Neural cell (in vitro differentiated cells): Measurements from ENCODE around the gene STX16. TPM values are rescaled to one million over a fixed set of nuclear protein-coding genes. Genes with fewer than 3 reads are reported as not detected.

ENCODE experiments used
- H2AFZ ChIP-seq: fragments of 200-600, 300-800 bp; sonication (generic), shearing (Covaris generic); 2 replicates; pipeline ENCODE4 v1.6.0; 2014; ENCODE audit warnings: low read depth, mild to moderate bottlenecking, antibody characterized with exemption, low read length, moderate library complexity
- H3F3A ChIP-seq: fragments of 200-600 bp; shearing (Covaris generic); 2 replicates; pipeline ENCODE4 v1.6.1; 2016; ENCODE audit warnings: mild to moderate bottlenecking, moderate library complexity, mixed read lengths, antibody characterized with exemption, low read length; ENCODE audit not compliant: insufficient read depth, poor library complexity, severe bottlenecking
- H3K27ac ChIP-seq: fragments of 200-600, 300-800 bp; sonication (generic), shearing (Covaris generic); 2 replicates; pipeline ENCODE4 v1.5.1; 2014; ENCODE audit warnings: mild to moderate bottlenecking, low read length, moderate library complexity
- H3K27me3 ChIP-seq: fragments of 300-800, 200-600 bp; sonication (generic), shearing (Covaris generic); 2 replicates; pipeline ENCODE4 v1.6.0; 2014; ENCODE audit warnings: mild to moderate bottlenecking, low read depth, low read length, moderate library complexity; ENCODE audit not compliant: insufficient read depth
- H3K36me3 ChIP-seq: fragments of 300-800, 200-600 bp; sonication (generic), shearing (Covaris generic); 2 replicates; pipeline ENCODE4 v1.5.1; 2014; ENCODE audit warnings: mild to moderate bottlenecking, antibody characterized with exemption, low read length, moderate library complexity; ENCODE audit not compliant: insufficient read depth
- H3K4me2 ChIP-seq: fragments of 300-800, 200-600 bp; sonication (generic), shearing (Covaris generic); 2 replicates; pipeline ENCODE4 v1.6.0; 2014; ENCODE audit warnings: mild to moderate bottlenecking, low read length
- H3K4me3 ChIP-seq: fragments of 300-800, 200-600 bp; sonication (generic), shearing (Covaris generic); 2 replicates; pipeline ENCODE4 v1.5.1; 2014; ENCODE audit warnings: mild to moderate bottlenecking, low read length, moderate library complexity
- H3K79me2 ChIP-seq: fragments of 200-600 bp; shearing (Covaris generic); replicated peaks from 2 replicates; pipeline ENCODE4 v1.6.0; 2014; ENCODE audit warnings: mild to moderate bottlenecking, low read length, moderate library complexity; ENCODE audit not compliant: insufficient read depth
- H3K9ac ChIP-seq: fragments of 300-800, 200-600 bp; sonication (generic), shearing (Covaris generic); 2 replicates; pipeline ENCODE4 v1.6.1; 2016; ENCODE audit warnings: mild to moderate bottlenecking, low read length, mixed read lengths
- H3K9me2 ChIP-seq: fragments of 200-600 bp; shearing (Covaris generic); 2 replicates; pipeline ENCODE4 v1.6.1; 2016; ENCODE audit warnings: mild to moderate bottlenecking, low read length, mixed read lengths; ENCODE audit not compliant: insufficient read depth
- H3K9me3 ChIP-seq: fragments of 200-600, 300-800 bp; sonication (generic), shearing (Covaris generic); 2 replicates; pipeline ENCODE4 v1.6.1; 2016; ENCODE audit warnings: mild to moderate bottlenecking, mixed run types, low read length, moderate library complexity, mixed read lengths
- H4K20me1 ChIP-seq: fragments of 200-600 bp; shearing (Covaris generic); 2 replicates; pipeline ENCODE4 v1.6.1; 2016; ENCODE audit warnings: mild to moderate bottlenecking, mixed run types; ENCODE audit not compliant: insufficient read depth
- EP300 ChIP-seq: fragments of 450-650 bp; conservative IDR thresholded peaks from 2 replicates; pipeline ENCODE4 v1.6.1; 2014; ENCODE audit warnings: antibody characterized with exemption, mild to moderate bottlenecking, moderate library complexity; ENCODE audit not compliant: poor library complexity, severe bottlenecking
- EZH2 ChIP-seq: fragments of 200-600, 300-800 bp; shearing (Covaris generic), sonication (generic); IDR thresholded peaks from 2 replicates; pipeline ENCODE4 v1.6.1; 2014; ENCODE audit warnings: antibody characterized with exemption, low read length, borderline replicate concordance, mild to moderate bottlenecking; ENCODE audit not compliant: insufficient read depth, poor library complexity, severe bottlenecking
- MXI1 ChIP-seq: fragments of 450-650 bp; conservative IDR thresholded peaks from 2 replicates; pipeline ENCODE4 v1.6.1; 2014; ENCODE audit warnings: antibody characterized with exemption, mild to moderate bottlenecking; ENCODE audit not compliant: poor library complexity, severe bottlenecking
- POLR2AphosphoS5 ChIP-seq: IDR thresholded peaks from 2 replicates; pipeline ENCODE4 v1.6.1; 2012
- RAD21 ChIP-seq: fragments of 450-650 bp; conservative IDR thresholded peaks from 2 replicates; pipeline ENCODE4 v1.6.1; 2014; ENCODE audit warnings: antibody characterized with exemption, mild to moderate bottlenecking, moderate library complexity
- SMC3 ChIP-seq: fragments of 450-650 bp; conservative IDR thresholded peaks from 2 replicates; pipeline ENCODE4 v1.6.1; 2014; ENCODE audit warnings: antibody characterized with exemption, mild to moderate bottlenecking, moderate library complexity; ENCODE audit not compliant: poor library complexity
- TAF1 ChIP-seq: IDR thresholded peaks from 2 replicates; pipeline ENCODE4 v1.6.1; 2012; ENCODE audit warnings: low read depth
- polyA plus RNA-seq: library from polyadenylated mRNA; depleted of rRNA; stranded (reverse); fragments of >200 nt; gene quantifications from 2 replicates; pipeline ENCODE4 v1.2.3, GENCODE V29; 2014
- TF ChIP-seq, protein P1 (sequence below): IDR thresholded peaks from 2 replicates; pipeline ENCODE4 v1.6.1; 2012; ENCODE audit warnings: borderline replicate concordance
- TF ChIP-seq, protein P2 (sequence below): fragments of 450-650 bp; IDR thresholded peaks from 2 replicates; pipeline ENCODE4 v1.5.1; 2014; ENCODE audit warnings: antibody characterized with exemption, mild to moderate bottlenecking, moderate library complexity; ENCODE audit not compliant: poor library complexity, severe bottlenecking

STX16 gene
- polyA plus RNA-seq, 1 donor from 2014 or later: 120 TPM

DNA sequence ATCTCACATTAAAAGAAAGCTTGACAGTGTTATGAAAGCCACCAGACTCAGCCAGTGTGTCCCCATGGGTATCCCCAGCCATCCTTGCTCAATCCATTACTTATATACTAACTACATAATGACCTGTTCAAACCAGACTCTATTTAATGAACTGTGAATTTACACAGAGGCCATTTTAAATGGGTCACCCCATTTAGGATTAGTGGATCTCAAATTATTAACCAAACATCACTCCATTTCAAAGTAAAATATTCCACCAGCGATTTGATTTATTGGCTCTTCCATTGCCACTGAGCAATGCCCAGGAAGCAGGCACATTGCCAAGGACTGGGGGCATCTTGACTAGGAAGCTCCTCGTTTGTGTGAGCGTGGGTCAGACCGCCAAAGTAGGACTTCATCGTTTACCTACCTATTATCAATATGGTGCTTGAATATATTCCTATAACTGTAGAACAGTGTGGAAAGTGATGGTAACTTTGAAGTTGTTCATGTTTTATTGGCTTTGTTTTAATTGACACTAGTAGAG is 26.1 kb downstream of the STX16 start:
- Histone ChIP-seq H3K79me2 (peaks cover 2% of the 10 kb centered on the region), H3K9me3 (no peaks in the 10 kb centered on the region), H3K27ac (no peak overlapping the region), H3K9me2 (no peaks in the 10 kb centered on the region), H3K27me3 (no peaks in the 10 kb centered on the region), H3K36me3 (no peaks in the 10 kb centered on the region), H2AFZ (no peak overlapping the region), H3K9ac (no peak overlapping the region), H3F3A (no peaks in the 10 kb centered on the region), H4K20me1 (no peaks in the 10 kb centered on the region), H3K4me3 (no peak overlapping the region), H3K4me2 (no peak overlapping the region)
- TF ChIP-seq, protein P1, sequence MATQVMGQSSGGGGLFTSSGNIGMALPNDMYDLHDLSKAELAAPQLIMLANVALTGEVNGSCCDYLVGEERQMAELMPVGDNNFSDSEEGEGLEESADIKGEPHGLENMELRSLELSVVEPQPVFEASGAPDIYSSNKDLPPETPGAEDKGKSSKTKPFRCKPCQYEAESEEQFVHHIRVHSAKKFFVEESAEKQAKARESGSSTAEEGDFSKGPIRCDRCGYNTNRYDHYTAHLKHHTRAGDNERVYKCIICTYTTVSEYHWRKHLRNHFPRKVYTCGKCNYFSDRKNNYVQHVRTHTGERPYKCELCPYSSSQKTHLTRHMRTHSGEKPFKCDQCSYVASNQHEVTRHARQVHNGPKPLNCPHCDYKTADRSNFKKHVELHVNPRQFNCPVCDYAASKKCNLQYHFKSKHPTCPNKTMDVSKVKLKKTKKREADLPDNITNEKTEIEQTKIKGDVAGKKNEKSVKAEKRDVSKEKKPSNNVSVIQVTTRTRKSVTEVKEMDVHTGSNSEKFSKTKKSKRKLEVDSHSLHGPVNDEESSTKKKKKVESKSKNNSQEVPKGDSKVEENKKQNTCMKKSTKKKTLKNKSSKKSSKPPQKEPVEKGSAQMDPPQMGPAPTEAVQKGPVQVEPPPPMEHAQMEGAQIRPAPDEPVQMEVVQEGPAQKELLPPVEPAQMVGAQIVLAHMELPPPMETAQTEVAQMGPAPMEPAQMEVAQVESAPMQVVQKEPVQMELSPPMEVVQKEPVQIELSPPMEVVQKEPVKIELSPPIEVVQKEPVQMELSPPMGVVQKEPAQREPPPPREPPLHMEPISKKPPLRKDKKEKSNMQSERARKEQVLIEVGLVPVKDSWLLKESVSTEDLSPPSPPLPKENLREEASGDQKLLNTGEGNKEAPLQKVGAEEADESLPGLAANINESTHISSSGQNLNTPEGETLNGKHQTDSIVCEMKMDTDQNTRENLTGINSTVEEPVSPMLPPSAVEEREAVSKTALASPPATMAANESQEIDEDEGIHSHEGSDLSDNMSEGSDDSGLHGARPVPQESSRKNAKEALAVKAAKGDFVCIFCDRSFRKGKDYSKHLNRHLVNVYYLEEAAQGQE: no peak
- TF ChIP-seq POLR2AphosphoS5 (no peak), EZH2 (no peak), EP300 (no peak), SMC3 (no peak), RAD21 (no peak), MXI1 (no peak), TAF1 (no peak)
- TF ChIP-seq, protein P2, sequence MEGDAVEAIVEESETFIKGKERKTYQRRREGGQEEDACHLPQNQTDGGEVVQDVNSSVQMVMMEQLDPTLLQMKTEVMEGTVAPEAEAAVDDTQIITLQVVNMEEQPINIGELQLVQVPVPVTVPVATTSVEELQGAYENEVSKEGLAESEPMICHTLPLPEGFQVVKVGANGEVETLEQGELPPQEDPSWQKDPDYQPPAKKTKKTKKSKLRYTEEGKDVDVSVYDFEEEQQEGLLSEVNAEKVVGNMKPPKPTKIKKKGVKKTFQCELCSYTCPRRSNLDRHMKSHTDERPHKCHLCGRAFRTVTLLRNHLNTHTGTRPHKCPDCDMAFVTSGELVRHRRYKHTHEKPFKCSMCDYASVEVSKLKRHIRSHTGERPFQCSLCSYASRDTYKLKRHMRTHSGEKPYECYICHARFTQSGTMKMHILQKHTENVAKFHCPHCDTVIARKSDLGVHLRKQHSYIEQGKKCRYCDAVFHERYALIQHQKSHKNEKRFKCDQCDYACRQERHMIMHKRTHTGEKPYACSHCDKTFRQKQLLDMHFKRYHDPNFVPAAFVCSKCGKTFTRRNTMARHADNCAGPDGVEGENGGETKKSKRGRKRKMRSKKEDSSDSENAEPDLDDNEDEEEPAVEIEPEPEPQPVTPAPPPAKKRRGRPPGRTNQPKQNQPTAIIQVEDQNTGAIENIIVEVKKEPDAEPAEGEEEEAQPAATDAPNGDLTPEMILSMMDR: no peak

- H3K36me3 ChIP-seq: no peaks in the 10 kb centered on the region
- no peak overlapping the region for H3K4me3 ChIP-seq
- H3K4me2 ChIP-seq: no peak overlapping the region
- no peaks in the 10 kb centered on the region for H3K9me3 ChIP-seq
- H3K9me2 ChIP-seq: no peaks in the 10 kb centered on the region
- no peak overlapping the region for H3K9ac ChIP-seq
- no peak overlapping the region for H2AFZ ChIP-seq
- TF ChIP-seq, protein P1: no peak
- TF ChIP-seq POLR2AphosphoS5 (no peak), SMC3 (no peak), MXI1 (no peak), TAF1 (no peak), EP300 (no peak), EZH2 (no peak), RAD21 (no peak)
- TF ChIP-seq, protein P2: no peak
- H4K20me1 ChIP-seq: no peaks in the 10 kb centered on the region
- H3F3A ChIP-seq: no peaks in the 10 kb centered on the region
- no peak overlapping the region for H3K27ac ChIP-seq
- no peaks in the 10 kb centered on the region for H3K27me3 ChIP-seq
- H3K79me2 ChIP-seq: peaks cover 2% of the 10 kb centered on the region
Observed at GRCh38 chr20:58677808-58678207, 26.7 kb downstream of the STX16 start.
